HEK293T (cell line): ENCODE data around the gene ATP8B1.

Source experiments
- CTCF ChIA-PET: fragments of 350-600 bp; formaldehyde crosslinking; extraction: SDS; loops from one replicate; lab custom pipeline; 2021; ENCODE audit warnings: antibody characterized with exemption, inconsistent platforms; lab: Yijun Ruan, JAX
- POLR2A ChIA-PET: fragments of 350-600 bp; formaldehyde crosslinking; extraction: SDS; loops from one replicate; lab custom pipeline; 2020; ENCODE audit warnings: antibody characterized with exemption, inconsistent platforms; lab: Yijun Ruan, JAX
- DNase-seq: peaks from one replicate; pipeline ENCODE4 v3.0.0; 2012; ENCODE audit warnings: mixed read lengths; ENCODE audit errors: extremely low spot score
- ARNT ChIP-seq: fragments of 450-650 bp; IDR thresholded peaks from 2 replicates; pipeline ENCODE4 v1.6.1; 2017; ENCODE audit warnings: mild to moderate bottlenecking
- BHLHE40 ChIP-seq: fragments of 450-650 bp; IDR thresholded peaks from 2 replicates; pipeline ENCODE4 v1.6.1; 2016; ENCODE audit warnings: mild to moderate bottlenecking, moderate library complexity, borderline replicate concordance
- CTBP1 ChIP-seq: fragments of 450-650 bp; IDR thresholded peaks from 2 replicates; pipeline ENCODE4 v1.6.1; 2016; ENCODE audit warnings: borderline replicate concordance
- ELF4 ChIP-seq: fragments of 450-650 bp; IDR thresholded peaks from 2 replicates; pipeline ENCODE4 v1.6.1; 2017; ENCODE audit warnings: antibody characterized with exemption
- FOXA1 ChIP-seq: fragments of 450-650 bp; IDR thresholded peaks from 2 replicates; pipeline ENCODE4 v1.6.1; 2016; ENCODE audit warnings: mild to moderate bottlenecking
- FOXK2 ChIP-seq: fragments of 450-650 bp; IDR thresholded peaks from 2 replicates; pipeline ENCODE4 v1.6.1; 2016; ENCODE audit warnings: mild to moderate bottlenecking
- FOXM1 ChIP-seq: fragments of 450-650 bp; IDR thresholded peaks from 2 replicates; pipeline ENCODE4 v1.6.1; 2017; ENCODE audit warnings: mild to moderate bottlenecking, borderline replicate concordance
- HDGF ChIP-seq: fragments of 450-650 bp; IDR thresholded peaks from 2 replicates; pipeline ENCODE4 v1.6.1; 2017; ENCODE audit warnings: antibody characterized with exemption, borderline replicate concordance
- L3MBTL2 ChIP-seq: fragments of 450-650 bp; conservative IDR thresholded peaks from 2 replicates; pipeline ENCODE4 v1.6.1; 2016; ENCODE audit warnings: mild to moderate bottlenecking
- LEF1 ChIP-seq: fragments of 450-650 bp; IDR thresholded peaks from 2 replicates; pipeline ENCODE4 v1.6.1; 2017; ENCODE audit warnings: mild to moderate bottlenecking, borderline replicate concordance
- NFRKB ChIP-seq: fragments of 450-650 bp; IDR thresholded peaks from 2 replicates; pipeline ENCODE4 v1.6.1; 2016; ENCODE audit warnings: mild to moderate bottlenecking, moderate library complexity
- PKNOX1 ChIP-seq: fragments of 450-650 bp; IDR thresholded peaks from 2 replicates; pipeline ENCODE4 v1.6.1; 2016
- SP1 ChIP-seq: fragments of 450-650 bp; IDR thresholded peaks from 2 replicates; pipeline ENCODE4 v1.6.1; 2017
- SUZ12 ChIP-seq: fragments of 450-650 bp; IDR thresholded peaks from 2 replicates; pipeline ENCODE4 v1.6.1; 2016; ENCODE audit warnings: mild to moderate bottlenecking
- TARDBP ChIP-seq: fragments of 450-650 bp; IDR thresholded peaks from 2 replicates; pipeline ENCODE4 v1.6.1; 2016
- ZNF384 ChIP-seq: fragments of 450-650 bp; IDR thresholded peaks from 2 replicates; pipeline ENCODE4 v1.6.1; 2016

ATP8B1 gene

GRCh38 chr18:57762686-57763085 is 40.4 kb downstream of the ATP8B1 start:
- CTCF ChIA-PET = no interaction called here
- DNase-seq = no peak
- POLR2A ChIA-PET = no interaction called here
- TF ChIP-seq ARNT = no peak
- no peak for TF ChIP-seq LEF1
- no peak for TF ChIP-seq L3MBTL2
- no peak for TF ChIP-seq ZNF384

DNA sequence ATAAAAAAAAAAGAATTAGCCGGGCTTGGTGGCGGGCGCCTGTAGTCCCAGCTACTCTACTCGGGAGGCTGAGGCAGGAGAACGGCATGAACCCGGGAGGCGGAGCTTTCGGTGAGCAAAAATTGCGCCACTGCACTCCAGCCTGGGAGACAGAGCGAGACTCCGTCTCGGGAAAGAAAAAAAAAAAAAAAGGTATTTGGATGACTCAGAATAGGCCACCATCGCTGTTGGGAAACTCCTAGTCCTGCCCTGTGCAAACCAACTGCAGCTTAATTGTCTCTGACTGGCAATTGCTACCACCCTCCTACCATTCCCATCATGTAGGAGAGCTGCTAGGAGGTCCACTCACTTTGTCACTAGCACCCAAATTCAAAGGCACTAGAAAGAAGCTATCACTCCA is 43.5 kb downstream of the ATP8B1 start:
- no peak for DNase-seq
- TF ChIP-seq LEF1 (no peak), L3MBTL2 (no peak), BHLHE40 (no peak)
- POLR2A ChIA-PET = no interaction called here
- CTCF ChIA-PET = no interaction called here

GRCh38 chr18:57755473-57756067 is 47.5 kb downstream of the ATP8B1 start:
- TF ChIP-seq L3MBTL2 (no peak), ARNT (no peak), HDGF (no peak), SUZ12 (no peak), PKNOX1 (no peak), NFRKB (no peak), SP1 (no peak), CTBP1 (no peak), ZNF384 (no peak), BHLHE40 (no peak), ELF4 (no peak), FOXK2 (no peak), LEF1 (no peak), TARDBP (no peak), FOXM1 (no peak), FOXA1 (no peak)
- CTCF ChIA-PET = no interaction called here
- POLR2A ChIA-PET = no interaction called here
- no peak for DNase-seq

- DNase-seq = no peak
- ChIA-PET CTCF (no interaction called here), POLR2A (no interaction called here)
- TF ChIP-seq ELF4 = no peak
- TF ChIP-seq SUZ12 = no peak
- TF ChIP-seq FOXM1 = no peak
- TF ChIP-seq BHLHE40 = no peak
- TF ChIP-seq L3MBTL2 = no peak
Observed at GRCh38 chr18:57754577-57755338, 48.4 kb downstream of the ATP8B1 start.

DNA sequence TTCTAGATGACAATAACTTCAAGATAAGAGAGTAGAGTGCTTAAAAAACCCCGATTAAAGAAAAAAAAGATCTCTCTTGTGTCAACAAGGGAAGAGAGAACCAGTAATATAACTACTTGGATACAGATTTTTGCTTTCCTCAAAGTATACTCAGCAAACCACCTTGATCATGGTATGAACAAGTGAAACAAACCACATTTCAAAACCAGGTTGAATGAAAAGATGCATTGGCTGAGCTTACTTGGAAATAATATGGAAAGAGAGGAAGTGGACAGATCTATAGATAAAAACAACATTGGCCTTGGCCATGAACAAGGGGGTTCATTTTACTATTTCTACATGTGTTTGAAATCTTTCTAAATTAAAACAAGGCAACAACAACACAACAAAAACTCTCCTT is 50.1 kb downstream of the ATP8B1 start:
- TF ChIP-seq TARDBP (no peak), ARNT (no peak), NFRKB (no peak), LEF1 (no peak), SP1 (no peak)
- POLR2A ChIA-PET = no interaction called here
- CTCF ChIA-PET = no interaction called here
- no peak for DNase-seq

DNA sequence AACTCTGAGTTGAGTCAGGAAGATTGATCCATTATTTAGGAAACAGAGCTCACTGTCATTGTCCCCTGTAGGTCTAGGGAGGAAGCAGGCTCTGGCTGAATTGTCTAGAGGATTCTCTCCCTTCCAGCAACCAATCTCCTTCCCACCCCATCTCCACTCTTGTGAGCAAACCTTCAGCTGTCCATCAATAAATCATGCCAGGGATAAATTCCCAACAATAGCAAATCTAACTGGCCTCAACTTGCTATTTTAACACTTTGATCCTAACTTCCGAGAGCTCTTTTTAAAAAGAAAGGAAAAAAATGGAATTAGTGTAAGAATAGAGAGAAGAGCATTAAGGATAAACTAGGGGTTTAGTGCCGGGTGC is 53.5 kb downstream of the ATP8B1 start:
- TF ChIP-seq LEF1 (no peak), L3MBTL2 (no peak), ZNF384 (no peak), PKNOX1 (no peak), BHLHE40 (no peak), ELF4 (no peak), FOXM1 (no peak), SUZ12 (no peak), TARDBP (no peak), CTBP1 (no peak), FOXA1 (no peak)
- POLR2A ChIA-PET = no interaction called here
- CTCF ChIA-PET = no interaction called here
- DNase-seq = no peak

DNA sequence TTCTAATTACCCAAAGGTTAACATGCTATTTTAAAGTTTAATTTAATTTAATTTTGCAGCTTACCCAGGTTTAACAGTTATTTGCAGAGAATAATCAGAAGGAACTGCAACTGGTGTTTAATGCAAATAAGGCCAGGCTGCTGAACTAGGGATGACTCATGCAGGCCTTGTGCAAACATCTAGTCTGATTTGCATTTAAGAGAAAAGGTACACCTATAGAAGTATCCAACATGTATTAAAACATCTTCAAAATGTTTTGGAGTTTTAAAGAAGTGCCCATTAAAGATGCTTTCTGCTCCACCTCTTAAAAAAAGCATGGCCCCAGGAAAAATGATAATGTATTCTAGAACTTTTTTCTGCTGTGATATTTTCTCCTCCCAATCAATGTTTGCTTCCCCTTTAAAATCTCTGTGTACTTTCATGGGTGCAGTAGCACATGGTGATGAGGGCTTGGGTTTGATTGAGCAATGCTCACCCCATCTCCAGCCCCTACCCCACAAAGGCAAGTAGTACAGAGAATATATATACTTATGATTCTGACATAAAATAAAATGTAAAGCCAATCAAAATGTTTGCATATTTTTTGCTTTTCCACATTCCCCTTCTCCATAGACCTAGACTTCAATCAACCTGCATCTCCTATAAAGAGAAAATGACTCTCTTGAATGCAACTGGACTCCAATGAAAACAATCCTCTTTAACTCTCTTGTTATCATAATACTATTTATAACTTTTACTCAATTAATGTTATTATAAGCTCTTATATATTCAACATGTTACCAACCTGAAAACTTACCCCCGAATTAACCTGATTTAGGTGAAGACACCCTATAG is 54.1 kb downstream of the ATP8B1 start:
- CTCF ChIA-PET = no interaction called here
- POLR2A ChIA-PET = no interaction called here

More for the DNA sequence above, 54.1 kb downstream of the ATP8B1 start:
- no peak for DNase-seq
- TF ChIP-seq LEF1 = no peak
- no peak for TF ChIP-seq NFRKB
- TF ChIP-seq FOXM1 = no peak
- TF ChIP-seq ELF4 = no peak
- TF ChIP-seq PKNOX1 = no peak
- no peak for TF ChIP-seq BHLHE40
- no peak for TF ChIP-seq ARNT
- no peak for TF ChIP-seq ZNF384
- no peak for TF ChIP-seq SUZ12
- no peak for TF ChIP-seq FOXA1
- no peak for TF ChIP-seq HDGF
- TF ChIP-seq L3MBTL2 = no peak
- TF ChIP-seq FOXK2 = no peak
- no peak for TF ChIP-seq TARDBP
- TF ChIP-seq CTBP1 = no peak
- no peak for TF ChIP-seq SP1
